ENCODE measurements around the gene COX10.

DNA sequence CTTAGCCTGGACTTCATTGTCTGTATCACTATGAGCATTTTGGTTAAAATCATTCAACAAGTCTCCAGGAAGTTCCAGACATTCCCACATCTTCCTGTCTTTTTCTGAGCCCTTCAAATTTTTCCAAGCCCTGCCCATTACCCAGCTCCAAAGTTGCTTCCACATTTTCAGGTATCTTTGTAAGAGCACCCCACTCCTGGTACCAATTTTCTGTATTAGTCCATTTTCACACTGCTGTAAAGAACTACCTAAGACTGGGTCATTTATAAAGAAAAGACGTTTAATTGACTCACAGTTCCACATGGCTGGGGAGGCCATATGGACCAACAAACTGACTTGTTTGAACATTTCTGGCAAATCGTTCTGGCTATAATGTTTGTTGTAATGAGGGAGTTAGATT is 100.0 kb downstream of the COX10 start:
- TF ChIP-seq, protein P1, sequence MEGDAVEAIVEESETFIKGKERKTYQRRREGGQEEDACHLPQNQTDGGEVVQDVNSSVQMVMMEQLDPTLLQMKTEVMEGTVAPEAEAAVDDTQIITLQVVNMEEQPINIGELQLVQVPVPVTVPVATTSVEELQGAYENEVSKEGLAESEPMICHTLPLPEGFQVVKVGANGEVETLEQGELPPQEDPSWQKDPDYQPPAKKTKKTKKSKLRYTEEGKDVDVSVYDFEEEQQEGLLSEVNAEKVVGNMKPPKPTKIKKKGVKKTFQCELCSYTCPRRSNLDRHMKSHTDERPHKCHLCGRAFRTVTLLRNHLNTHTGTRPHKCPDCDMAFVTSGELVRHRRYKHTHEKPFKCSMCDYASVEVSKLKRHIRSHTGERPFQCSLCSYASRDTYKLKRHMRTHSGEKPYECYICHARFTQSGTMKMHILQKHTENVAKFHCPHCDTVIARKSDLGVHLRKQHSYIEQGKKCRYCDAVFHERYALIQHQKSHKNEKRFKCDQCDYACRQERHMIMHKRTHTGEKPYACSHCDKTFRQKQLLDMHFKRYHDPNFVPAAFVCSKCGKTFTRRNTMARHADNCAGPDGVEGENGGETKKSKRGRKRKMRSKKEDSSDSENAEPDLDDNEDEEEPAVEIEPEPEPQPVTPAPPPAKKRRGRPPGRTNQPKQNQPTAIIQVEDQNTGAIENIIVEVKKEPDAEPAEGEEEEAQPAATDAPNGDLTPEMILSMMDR (IDR thresholded peaks at IDR 0.05), result no peak
- TF ChIP-seq POLR2A (IDR thresholded peaks at IDR 0.05), result no peak
- no peak for TF ChIP-seq POLR2AphosphoS5 (IDR thresholded peaks at IDR 0.05)
- TF ChIP-seq EP300 (IDR thresholded peaks at IDR 0.05), result no peak
